B cell (primary cell): ENCODE data around the gene STX10.

Experiments used
- CTCF ChIP-seq: fragments of 200-600 bp; IDR thresholded peaks from one replicate; pipeline ENCODE4 v1.8.0; 2022; ENCODE audit warnings: antibody characterized with exemption, mild to moderate bottlenecking
- EZH2 ChIP-seq: IDR thresholded peaks from 2 replicates; pipeline ENCODE4 v1.6.1; 2012; ENCODE audit warnings: borderline replicate concordance, low read depth, mild to moderate bottlenecking, moderate library complexity, low read length; ENCODE audit not compliant: insufficient read depth, poor library complexity, severe bottlenecking

GRCh38 chr19:13100031-13100588 is 50.1 kb downstream of the STX10 start:
- TF ChIP-seq CTCF (no peak), EZH2 (no peak)
